GM12891 (cell line): ENCODE measurements around the gene ART4.

Experiments
- PAX5 ChIP-seq: IDR thresholded peaks from 2 replicates; pipeline ENCODE4 v1.6.1; 2011; ENCODE audit warnings: low read length, moderate library complexity, mild to moderate bottlenecking; ENCODE audit not compliant: insufficient read depth, severe bottlenecking
- POLR2A ChIP-seq: IDR thresholded peaks from 2 replicates; pipeline ENCODE4 v1.6.1; 2011; ENCODE audit warnings: low read depth, low read length, control low read depth
- POLR2AphosphoS5 ChIP-seq: IDR thresholded peaks from 2 replicates; pipeline ENCODE4 v1.6.1; 2011; ENCODE audit warnings: low read depth, low read length, control low read depth
- SPI1 ChIP-seq: IDR thresholded peaks from 2 replicates; pipeline ENCODE4 v1.6.1; 2011; ENCODE audit warnings: low read depth, low read length, control low read depth
- TAF1 ChIP-seq: IDR thresholded peaks from 2 replicates; pipeline ENCODE4 v1.6.1; 2011; ENCODE audit warnings: low read depth, low read length, control low read depth

DNA sequence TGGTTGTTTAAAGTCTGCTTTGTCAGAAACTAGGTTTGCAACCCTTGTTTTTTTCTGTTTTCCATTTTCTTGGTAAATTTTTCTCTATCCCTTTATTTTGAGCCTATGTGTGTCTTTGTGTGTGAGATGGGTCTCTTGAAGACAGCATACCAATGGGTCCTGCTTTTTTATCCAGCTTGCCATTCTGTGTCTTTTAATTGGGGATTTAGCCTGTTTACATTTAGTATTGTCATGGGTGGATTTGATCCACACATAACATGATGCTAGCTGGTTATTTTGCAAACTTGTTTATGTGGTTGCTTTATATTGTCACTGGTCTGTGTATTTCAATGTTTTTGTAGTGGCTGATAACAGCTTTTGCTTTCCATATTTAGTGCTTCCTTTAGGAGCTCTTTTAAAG lies 17.2 kb upstream of the ART4 start:
- TF ChIP-seq POLR2A, result no peak
- TF ChIP-seq POLR2AphosphoS5, result no peak
- no peak for TF ChIP-seq TAF1
- TF ChIP-seq PAX5, result no peak
- no peak for TF ChIP-seq SPI1
